NCI-H1048 (cell line): ENCODE data around the gene KMT2B.
A peak's percentile ranks its signal among the peaks of the same experiment; 100 is the strongest.

Experiments used
- DNase-seq: peaks from one replicate; lab custom pipeline; 2025; lab: John Stamatoyannopoulos, UW

Gene KMT2B

GRCh38 chr19:35727053-35727955 is 9.5 kb downstream of the KMT2B start:
- no peak for DNase-seq

- no peak for DNase-seq
These were observed 10.3 kb downstream of the KMT2B start for GRCh38 chr19:35727956-35728706.

GRCh38 chr19:35729021-35729420 is 11.2 kb downstream of the KMT2B start:
- DNase-seq = no peak

GRCh38 chr19:35729763-35730162 is 12.0 kb downstream of the KMT2B start:
- DNase-seq = no peak

GRCh38 chr19:35730326-35730725 is 12.5 kb downstream of the KMT2B start:
- DNase-seq = no peak

- no peak for DNase-seq
These were observed 13.6 kb downstream of the KMT2B start for GRCh38 chr19:35731353-35731752.

GRCh38 chr19:35731779-35732405 is 14.1 kb downstream of the KMT2B start:
- DNase-seq = no peak

- DNase-seq = no peak
These were observed 14.9 kb downstream of the KMT2B start for GRCh38 chr19:35732540-35733179.

GRCh38 chr19:35733180-35734125 is 15.7 kb downstream of the KMT2B start:
- DNase-seq = no peak

- DNase-seq = no peak
These were observed 16.5 kb downstream of the KMT2B start for GRCh38 chr19:35734273-35734672.

GRCh38 chr19:35734889-35735288 is 17.1 kb downstream of the KMT2B start:
- DNase-seq = no peak

GRCh38 chr19:35736913-35737886 is 19.4 kb downstream of the KMT2B start:
- DNase-seq = no peak

GRCh38 chr19:35738021-35738886 is 20.5 kb downstream of the KMT2B start:
- no peak for DNase-seq

- no peak for DNase-seq
These were observed 21.1 kb downstream of the KMT2B start for GRCh38 chr19:35738887-35739229.

- DNase-seq = no peak
These were observed 21.7 kb downstream of the KMT2B start for GRCh38 chr19:35739275-35740107.

- DNase-seq = no peak
These were observed 22.3 kb downstream of the KMT2B start for GRCh38 chr19:35740108-35740422.

GRCh38 chr19:35740423-35741202 is 22.8 kb downstream of the KMT2B start:
- DNase-seq = peak; percentile 87

GRCh38 chr19:35741203-35741515 is 23.4 kb downstream of the KMT2B start:
- DNase-seq = no peak
